GM13976 (cell line): ENCODE results near the gene CDH20.

Source experiments
- DNase-seq: peaks from one replicate; pipeline ENCODE4 v3.0.0; 2012; ENCODE audit warnings: low spot score
- CTCF ChIP-seq: IDR thresholded peaks from 2 replicates; pipeline ENCODE4 v1.5.1; 2012; ENCODE audit warnings: borderline replicate concordance, mild to moderate bottlenecking; ENCODE audit not compliant: insufficient read depth; ENCODE audit errors: extremely low read depth, missing control alignments, control extremely low read depth
- in situ Hi-C: fragments of 300-500 bp; cut with MboI; formaldehyde crosslinking; loops from one replicate; pipeline ENCODE4 v1.12.0; 2022; ENCODE audit warnings: low sequenced_read_pairs, mixed read lengths, inconsistent platforms; ENCODE audit not compliant: unreplicated experiment

CDH20 gene

GRCh38 chr18:61432590-61432989, 99.4 kb downstream of the CDH20 start:
- TF ChIP-seq CTCF, result no peak
- in situ Hi-C loops, result no loop called here
- DNase-seq, result no peak

GRCh38 chr18:61435064-61435652, 101.9 kb downstream of the CDH20 start:
- peak; percentile 12 for TF ChIP-seq CTCF
- in situ Hi-C loops, result no loop called here
- no peak for DNase-seq

GRCh38 chr18:61443081-61443725, 110.0 kb downstream of the CDH20 start:
- in situ Hi-C loops, result no loop called here
- TF ChIP-seq CTCF, result no peak
- DNase-seq, result no peak

GRCh38 chr18:61448316-61448715, 115.1 kb downstream of the CDH20 start:
- DNase-seq, result no peak
- TF ChIP-seq CTCF, result no peak
- in situ Hi-C loops, result no loop called here

GRCh38 chr18:61459896-61460648, 126.8 kb downstream of the CDH20 start:
- no peak for TF ChIP-seq CTCF
- in situ Hi-C loops, result no loop called here
- no peak for DNase-seq

GRCh38 chr18:61464551-61465142, 131.4 kb downstream of the CDH20 start:
- DNase-seq, result no peak
- in situ Hi-C loops, result no loop called here
- no peak for TF ChIP-seq CTCF
